ENCODE measurements around the gene B3GALNT2.
A peak's percentile ranks its signal among the peaks of the same experiment; 100 is the strongest.
"Not testable (repeated sequence)": the region's sequence is repeated elsewhere in the genome, so short reads cannot be mapped to it uniquely, and the experiment has no call there.

B3GALNT2 gene

GRCh38 chr1:235504122-235504493 is at the start of gene B3GALNT2:
Gene B3GALNT2, minus strand, starts transcription at chr1:235504452. Its CDS starts 200 bp downstream, at chr1:235504252.
- no peak for DNase-seq

- DNase-seq, result no peak
Observed at GRCh38 chr1:235553112-235553551, 48.9 kb upstream of the B3GALNT2 start.

GRCh38 chr1:235552146-235552716 is 48.0 kb upstream of the B3GALNT2 start:
- no peak for DNase-seq

DNA sequence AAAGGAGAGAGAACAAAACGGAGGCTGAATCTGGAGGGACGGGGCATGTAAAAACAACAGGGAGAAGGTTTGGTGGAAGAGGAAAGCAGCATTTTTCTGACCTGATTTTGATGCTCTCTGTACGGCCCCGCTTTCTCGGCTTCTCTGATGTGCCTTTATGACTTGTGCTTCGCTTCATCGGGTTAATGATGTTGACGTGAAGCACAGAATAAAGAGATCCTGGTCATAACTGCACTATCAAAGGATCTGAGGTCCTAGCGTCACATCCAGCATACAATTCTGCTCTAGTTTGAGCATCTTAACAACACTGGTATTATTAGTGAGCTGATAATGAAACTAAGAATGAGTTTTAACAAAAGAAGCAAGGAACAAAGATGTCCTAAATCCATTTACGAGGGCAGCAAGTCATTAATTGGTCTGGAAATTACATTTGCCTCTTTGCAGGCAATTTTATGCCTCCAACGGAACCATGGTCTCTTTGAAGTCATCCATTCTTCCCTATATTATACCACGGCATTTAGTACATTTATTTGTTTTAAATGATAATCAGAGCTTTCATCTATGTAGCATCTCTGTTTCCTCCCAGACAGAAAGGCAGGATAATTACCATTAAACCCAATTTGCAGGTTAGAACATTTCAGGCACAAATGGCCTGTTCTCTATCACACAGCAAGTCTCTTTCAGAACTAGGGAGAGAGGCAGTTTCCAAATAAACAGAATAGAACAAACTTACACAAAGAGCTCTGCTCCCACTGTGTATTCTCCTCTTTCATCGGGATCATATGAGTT is 45.3 kb upstream of the B3GALNT2 start:
- no peak for DNase-seq

GRCh38 chr1:235546369-235547155 is 42.3 kb upstream of the B3GALNT2 start:
- DNase-seq, result not testable (repeated sequence)

- no peak for DNase-seq
Observed at GRCh38 chr1:235545292-235545930, 41.2 kb upstream of the B3GALNT2 start.

DNA sequence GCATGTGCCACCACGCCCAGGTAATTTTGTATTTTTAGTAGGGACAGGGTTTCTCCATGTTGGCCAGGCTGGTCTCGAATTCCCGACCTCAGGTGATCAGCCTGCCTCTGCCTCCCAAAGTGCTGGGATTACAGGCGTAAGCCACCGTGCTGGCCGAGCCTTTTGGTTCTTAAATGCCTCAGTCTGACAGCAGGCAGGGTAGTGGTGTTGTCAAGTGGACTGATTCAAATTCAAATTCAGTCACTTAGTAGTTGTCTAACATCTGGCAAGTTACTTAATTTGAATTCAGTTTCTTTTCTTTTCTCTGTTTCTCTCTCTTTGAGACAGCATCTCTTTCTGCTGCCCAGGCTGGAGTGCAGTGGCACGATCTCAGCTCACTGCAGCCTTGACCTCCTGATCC is 38.6 kb upstream of the B3GALNT2 start:
- DNase-seq, result not testable (repeated sequence)

DNA sequence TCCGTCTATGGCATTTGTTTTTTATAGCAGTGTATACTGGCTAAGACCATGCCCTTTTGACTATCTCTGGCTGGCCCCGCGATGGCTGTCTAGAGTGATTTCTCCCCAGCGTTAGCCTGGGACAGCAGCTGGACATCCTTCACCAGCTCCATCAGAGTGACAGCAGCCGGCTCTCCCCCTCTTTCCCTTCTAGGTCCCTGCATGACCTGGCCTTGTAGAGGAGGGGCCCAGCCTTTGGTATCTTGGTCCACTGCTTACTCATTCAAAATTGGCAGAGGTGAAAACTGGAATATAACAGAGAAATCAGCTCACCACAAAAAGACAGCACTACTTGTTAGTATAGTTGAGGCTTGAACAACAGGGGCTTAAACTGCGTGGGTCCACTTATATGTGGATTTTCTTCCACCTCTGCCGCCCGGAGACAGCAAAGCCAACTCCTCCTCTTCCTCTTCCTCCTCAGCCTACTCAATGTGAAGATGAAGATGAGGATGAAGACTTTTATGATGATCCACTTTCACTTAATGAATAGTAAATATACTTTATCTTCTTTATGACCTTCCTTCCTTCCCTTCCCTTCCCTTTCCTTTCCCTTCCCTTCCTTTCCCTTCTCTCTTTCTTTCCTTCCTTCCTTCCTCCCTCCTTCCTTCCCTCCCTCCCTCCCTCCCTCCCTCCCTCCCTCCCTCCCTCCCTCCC is 29.4 kb upstream of the B3GALNT2 start:
- DNase-seq, result no peak

GRCh38 chr1:235532360-235532759 is 28.1 kb upstream of the B3GALNT2 start:
- DNase-seq, result peak; percentile 59

- no peak for DNase-seq
Observed at GRCh38 chr1:235527196-235527814, 23.1 kb upstream of the B3GALNT2 start.

GRCh38 chr1:235525314-235525713 is 21.1 kb upstream of the B3GALNT2 start:
- DNase-seq, result no peak

- DNase-seq, result no peak
Observed at GRCh38 chr1:235516862-235517446, 12.7 kb upstream of the B3GALNT2 start.

GRCh38 chr1:235515844-235516512 is 11.7 kb upstream of the B3GALNT2 start:
- no peak for DNase-seq

DNA sequence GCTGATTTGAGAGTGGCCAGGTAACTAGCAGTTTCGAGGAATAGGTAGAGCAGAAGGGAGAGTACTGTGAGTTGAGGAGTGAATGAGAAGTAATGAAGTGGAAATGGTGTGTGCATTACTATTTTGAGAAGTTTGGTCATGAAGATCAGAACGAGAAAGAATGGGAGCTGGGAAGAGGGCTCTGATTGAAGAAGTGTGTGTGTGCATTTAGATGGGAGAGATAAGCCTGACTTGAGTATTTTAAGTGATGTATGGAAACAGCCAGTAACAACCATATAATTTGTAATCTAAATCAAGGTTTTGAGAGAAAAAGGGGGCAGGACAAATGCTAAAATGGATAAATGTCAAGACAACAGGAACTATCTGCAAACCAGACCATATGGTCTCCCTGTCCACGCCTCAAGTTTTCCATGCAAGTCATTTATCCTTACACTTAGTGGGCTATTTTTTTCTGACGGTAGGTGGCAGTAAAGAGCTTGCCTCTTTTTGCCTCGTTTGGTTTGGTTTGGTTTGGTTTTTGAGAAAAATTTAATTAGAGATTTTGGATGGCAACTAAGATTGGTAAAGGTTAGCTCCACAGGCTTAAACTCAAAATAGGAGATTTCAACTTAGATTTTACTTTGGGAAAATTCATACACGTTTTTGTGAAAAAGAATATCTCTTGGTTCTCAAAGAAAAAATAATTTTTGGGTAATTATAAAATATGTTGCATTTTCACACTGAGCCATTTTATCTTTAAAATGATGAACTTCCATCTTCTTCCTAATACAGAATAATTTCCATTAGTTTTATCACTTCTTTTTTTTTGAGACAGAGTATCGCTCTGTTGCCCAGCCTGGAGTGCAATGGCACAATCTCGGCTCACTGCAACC is 9.5 kb upstream of the B3GALNT2 start:
- peak; percentile 79 for DNase-seq

DNA sequence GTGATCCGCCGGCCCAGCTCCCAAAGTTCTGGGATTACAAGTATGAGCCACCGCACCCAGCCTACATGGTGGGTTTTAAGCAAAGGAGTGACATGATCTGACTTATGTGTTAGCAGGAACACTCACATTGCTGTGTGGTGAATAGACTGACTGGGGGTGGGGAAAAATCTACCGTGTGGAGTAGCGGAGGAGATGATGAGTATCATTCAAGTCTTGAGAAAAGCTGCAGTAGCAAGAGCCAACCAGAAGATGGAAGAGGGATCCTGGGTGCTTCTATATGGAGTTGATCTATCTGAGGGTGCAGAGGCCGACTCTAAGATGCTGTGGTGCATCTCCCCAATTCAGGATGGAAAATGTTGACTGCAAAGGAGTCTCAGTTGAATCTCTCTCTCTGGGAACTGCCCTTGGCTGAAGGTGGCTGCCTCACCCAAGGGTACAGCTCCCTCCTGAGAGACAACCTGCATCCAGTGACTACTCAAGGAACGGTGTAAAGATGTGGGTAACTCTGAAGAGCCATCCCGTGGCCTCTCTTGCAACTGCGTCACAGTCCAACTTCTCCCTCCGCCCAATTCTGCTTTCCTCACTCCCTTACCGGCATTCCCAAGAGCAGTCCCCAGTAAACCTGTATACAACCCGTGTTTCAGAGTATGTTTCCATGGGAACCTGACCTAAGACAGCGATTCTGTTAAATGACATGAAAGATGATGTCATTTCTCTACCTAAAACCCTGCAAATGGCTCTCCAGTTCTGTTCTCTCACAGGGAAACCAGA is 7.4 kb upstream of the B3GALNT2 start:
- DNase-seq, result peak; percentile 62

GRCh38 chr1:235510823-235511222 is 6.6 kb upstream of the B3GALNT2 start:
- no peak for DNase-seq

GRCh38 chr1:235507623-235508022 is 3.4 kb upstream of the B3GALNT2 start:
- DNase-seq, result no peak

- DNase-seq, result peak; percentile 99
Observed at GRCh38 chr1:235504494-235505222, 406 bp upstream of the B3GALNT2 start.
